ENCODE data around the gene PTPRA.

The PTPRA gene

DNA sequence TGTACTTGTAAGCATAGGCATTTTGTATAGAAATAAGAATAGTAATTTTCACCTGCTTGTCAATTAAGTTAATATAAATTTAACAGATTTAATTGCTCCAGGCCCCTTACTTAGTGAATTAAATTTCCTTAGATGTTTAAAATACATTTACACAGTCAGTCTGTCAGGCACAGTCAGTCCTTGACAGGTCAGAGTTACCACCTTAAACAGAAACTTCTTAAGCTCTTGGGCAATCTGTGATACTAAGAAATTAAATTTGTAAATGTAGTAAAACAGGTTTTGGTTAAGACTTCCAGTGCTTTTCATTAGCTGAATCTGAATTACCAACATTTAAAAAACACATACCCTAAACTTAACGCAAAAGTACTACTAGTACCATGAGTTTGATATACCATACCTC is 15.9 kb downstream of the PTPRA start:
- no peak overlapping the region for H4K8ac ChIP-seq (ENCODE audit: low read depth, low read length)
- H3K27ac ChIP-seq (ENCODE audit: low read depth, low read length): no peak overlapping the region
- no peak overlapping the region for H3K23ac ChIP-seq (ENCODE audit: low read length)
- H3K4me1 ChIP-seq (ENCODE audit: control insufficient read depth in 1 of 2, insufficient read depth in 2 of 2, low read length in 2 of 2): no peaks in the 10 kb centered on the region
- H3K4me3 ChIP-seq (ENCODE audit: low read depth, low read length): no peak overlapping the region
- H3K4me2 ChIP-seq (ENCODE audit: low read length): no peak overlapping the region
- no peak overlapping the region for H2AFZ ChIP-seq (ENCODE audit: insufficient read depth, low read length, poor library complexity)
- no peaks in the 10 kb centered on the region for H3K9me3 ChIP-seq (ENCODE audit: insufficient read depth, low read depth, low read length)
- H3K9ac ChIP-seq (ENCODE audit: low read length): no peak overlapping the region
- H2BK120ac ChIP-seq (ENCODE audit: insufficient read depth, low read length, poor library complexity): no peak overlapping the region
- no peaks in the 10 kb centered on the region for H3K79me1 ChIP-seq (ENCODE audit: low read length)
- H3K18ac ChIP-seq (ENCODE audit: low read length): no peak overlapping the region
- H3K36me3 ChIP-seq (ENCODE audit: control insufficient read depth in 1 of 2, insufficient read depth in 2 of 2, low read length in 2 of 2): no peaks in the 10 kb centered on the region
- no peak overlapping the region for H3K14ac ChIP-seq (ENCODE audit: low read length)
- H4K91ac ChIP-seq (ENCODE audit: low read depth, low read length): no peak overlapping the region
- H2BK5ac ChIP-seq (ENCODE audit: low read depth, low read length, poor library complexity): no peak overlapping the region
- no peak overlapping the region for H2AK5ac ChIP-seq (ENCODE audit: low read length)
- H4K12ac ChIP-seq (ENCODE audit: low read depth, low read length): no peak overlapping the region
- H3K79me2 ChIP-seq (ENCODE audit: control insufficient read depth, insufficient read depth, low read length, poor library complexity): no peaks in the 10 kb centered on the region
- H2BK12ac ChIP-seq (ENCODE audit: low read length): no peak overlapping the region
- H3K4ac ChIP-seq (ENCODE audit: low read depth, low read length): no peak overlapping the region
- DNase-seq: no peak
- WGBS (ENCODE audit: extremely low coverage, insufficient coverage, insufficient read length): no CpG with 5 or more reads among the region's 1 CpG
- H3K27me3 ChIP-seq (ENCODE audit: insufficient read depth, low read length): no peaks in the 10 kb centered on the region

DNA sequence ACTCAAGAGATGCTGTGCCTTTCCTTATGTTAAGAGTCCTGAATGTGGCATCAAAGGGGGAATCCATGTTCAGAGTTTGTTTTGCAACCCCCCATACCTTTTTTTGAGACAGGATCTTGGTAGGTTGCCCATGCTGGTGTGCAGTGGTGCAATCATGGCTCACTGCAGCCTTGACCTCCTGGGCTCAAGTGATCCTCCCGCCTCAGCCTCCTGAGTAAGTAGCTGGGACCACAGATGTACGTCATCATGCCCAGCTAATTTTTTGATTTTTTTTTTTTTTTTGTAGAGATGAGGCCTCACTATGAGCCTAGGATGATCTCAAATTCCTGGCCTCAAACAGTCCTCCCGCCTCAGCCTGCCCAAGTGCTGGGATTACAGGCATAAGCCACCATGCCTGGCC is 16.5 kb downstream of the PTPRA start:
- Histone ChIP-seq H4K12ac (ENCODE audit: low read depth, low read length) (no peak overlapping the region), H3K14ac (ENCODE audit: low read length) (no peak overlapping the region), H3K27ac (ENCODE audit: low read depth, low read length) (no peak overlapping the region), H2BK120ac (ENCODE audit: insufficient read depth, low read length, poor library complexity) (no peak overlapping the region), H2AK5ac (ENCODE audit: low read length) (no peak overlapping the region), H3K4ac (ENCODE audit: low read depth, low read length) (no peak overlapping the region), H3K4me2 (ENCODE audit: low read length) (no peak overlapping the region), H2BK5ac (ENCODE audit: low read depth, low read length, poor library complexity) (no peak overlapping the region), H2AFZ (ENCODE audit: insufficient read depth, low read length, poor library complexity) (no peak overlapping the region), H2BK12ac (ENCODE audit: low read length) (no peak overlapping the region), H3K79me2 (ENCODE audit: control insufficient read depth, insufficient read depth, low read length, poor library complexity) (no peaks in the 10 kb centered on the region), H3K36me3 (ENCODE audit: control insufficient read depth in 1 of 2, insufficient read depth in 2 of 2, low read length in 2 of 2) (no peaks in the 10 kb centered on the region), H4K8ac (ENCODE audit: low read depth, low read length) (no peak overlapping the region), H3K9ac (ENCODE audit: low read length) (no peak overlapping the region), H4K91ac (ENCODE audit: low read depth, low read length) (no peak overlapping the region), H3K4me3 (ENCODE audit: low read depth, low read length) (no peak overlapping the region), H3K23ac (ENCODE audit: low read length) (no peak overlapping the region), H3K9me3 (ENCODE audit: insufficient read depth, low read depth, low read length) (no peaks in the 10 kb centered on the region), H3K27me3 (ENCODE audit: insufficient read depth, low read length) (no peaks in the 10 kb centered on the region), H3K79me1 (ENCODE audit: low read length) (no peaks in the 10 kb centered on the region), H3K4me1 (ENCODE audit: control insufficient read depth in 1 of 2, insufficient read depth in 2 of 2, low read length in 2 of 2) (no peaks in the 10 kb centered on the region), H3K18ac (ENCODE audit: low read length) (no peak overlapping the region)
- DNase-seq: no peak
- WGBS (ENCODE audit: extremely low coverage, insufficient coverage, insufficient read length): no CpG with 5 or more reads among the region's 3 CpGs

- Histone ChIP-seq H2BK5ac (ENCODE audit: low read depth, low read length, poor library complexity) (no peak overlapping the region), H3K27me3 (ENCODE audit: insufficient read depth, low read length) (no peaks in the 10 kb centered on the region), H3K18ac (ENCODE audit: low read length) (no peak overlapping the region), H3K36me3 (ENCODE audit: control insufficient read depth in 1 of 2, insufficient read depth in 2 of 2, low read length in 2 of 2) (no peaks in the 10 kb centered on the region), H2BK120ac (ENCODE audit: insufficient read depth, low read length, poor library complexity) (no peak overlapping the region), H3K4ac (ENCODE audit: low read depth, low read length) (no peak overlapping the region), H4K8ac (ENCODE audit: low read depth, low read length) (no peak overlapping the region), H3K9me3 (ENCODE audit: insufficient read depth, low read depth, low read length) (no peaks in the 10 kb centered on the region), H3K4me3 (ENCODE audit: low read depth, low read length) (no peak overlapping the region), H3K4me1 (ENCODE audit: control insufficient read depth in 1 of 2, insufficient read depth in 2 of 2, low read length in 2 of 2) (no peaks in the 10 kb centered on the region), H3K4me2 (ENCODE audit: low read length) (no peak overlapping the region), H3K79me2 (ENCODE audit: control insufficient read depth, insufficient read depth, low read length, poor library complexity) (no peaks in the 10 kb centered on the region), H3K27ac (ENCODE audit: low read depth, low read length) (no peak overlapping the region), H4K12ac (ENCODE audit: low read depth, low read length) (no peak overlapping the region), H4K91ac (ENCODE audit: low read depth, low read length) (no peak overlapping the region), H3K14ac (ENCODE audit: low read length) (no peak overlapping the region), H3K23ac (ENCODE audit: low read length) (no peak overlapping the region), H2BK12ac (ENCODE audit: low read length) (no peak overlapping the region), H3K9ac (ENCODE audit: low read length) (no peak overlapping the region), H3K79me1 (ENCODE audit: low read length) (no peaks in the 10 kb centered on the region), H2AFZ (ENCODE audit: insufficient read depth, low read length, poor library complexity) (no peak overlapping the region), H2AK5ac (ENCODE audit: low read length) (no peak overlapping the region)
- DNase-seq: no peak
- no CpG with 5 or more reads among the region's 2 CpGs for WGBS (ENCODE audit: extremely low coverage, insufficient coverage, insufficient read length)
These were observed 17.5 kb downstream of the PTPRA start for GRCh38 chr20:2890742-2891141.

- Histone ChIP-seq H2BK5ac (ENCODE audit: low read depth, low read length, poor library complexity) (no peak overlapping the region), H3K23ac (ENCODE audit: low read length) (no peak overlapping the region), H3K79me2 (ENCODE audit: control insufficient read depth, insufficient read depth, low read length, poor library complexity) (no peaks in the 10 kb centered on the region), H3K27ac (ENCODE audit: low read depth, low read length) (no peak overlapping the region), H3K36me3 (ENCODE audit: control insufficient read depth in 1 of 2, insufficient read depth in 2 of 2, low read length in 2 of 2) (no peaks in the 10 kb centered on the region), H2BK120ac (ENCODE audit: insufficient read depth, low read length, poor library complexity) (no peak overlapping the region), H2BK12ac (ENCODE audit: low read length) (no peak overlapping the region), H3K79me1 (ENCODE audit: low read length) (no peaks in the 10 kb centered on the region), H3K9me3 (ENCODE audit: insufficient read depth, low read depth, low read length) (no peaks in the 10 kb centered on the region), H3K4me2 (ENCODE audit: low read length) (no peak overlapping the region), H4K8ac (ENCODE audit: low read depth, low read length) (no peak overlapping the region), H3K4ac (ENCODE audit: low read depth, low read length) (no peak overlapping the region), H3K18ac (ENCODE audit: low read length) (no peak overlapping the region), H3K4me1 (ENCODE audit: control insufficient read depth in 1 of 2, insufficient read depth in 2 of 2, low read length in 2 of 2) (no peaks in the 10 kb centered on the region), H2AFZ (ENCODE audit: insufficient read depth, low read length, poor library complexity) (no peak overlapping the region), H4K91ac (ENCODE audit: low read depth, low read length) (no peak overlapping the region), H3K27me3 (ENCODE audit: insufficient read depth, low read length) (no peaks in the 10 kb centered on the region), H2AK5ac (ENCODE audit: low read length) (no peak overlapping the region), H4K12ac (ENCODE audit: low read depth, low read length) (no peak overlapping the region), H3K4me3 (ENCODE audit: low read depth, low read length) (no peak overlapping the region), H3K14ac (ENCODE audit: low read length) (no peak overlapping the region), H3K9ac (ENCODE audit: low read length) (no peak overlapping the region)
- DNase-seq: no peak
- WGBS (ENCODE audit: extremely low coverage, insufficient coverage, insufficient read length): no CpG with 5 or more reads among the region's 2 CpGs
These were observed 18.1 kb downstream of the PTPRA start for GRCh38 chr20:2891343-2891742.
